ENCODE measurements around the gene PACRG. TPM values are rescaled to one million over a fixed set of nuclear protein-coding genes. Genes with fewer than 3 reads are reported as not detected.

The PACRG gene
- total and polyA plus RNA-seq, 2 experiments from 2014 or later = 0.83 to 3.7 TPM

DNA sequence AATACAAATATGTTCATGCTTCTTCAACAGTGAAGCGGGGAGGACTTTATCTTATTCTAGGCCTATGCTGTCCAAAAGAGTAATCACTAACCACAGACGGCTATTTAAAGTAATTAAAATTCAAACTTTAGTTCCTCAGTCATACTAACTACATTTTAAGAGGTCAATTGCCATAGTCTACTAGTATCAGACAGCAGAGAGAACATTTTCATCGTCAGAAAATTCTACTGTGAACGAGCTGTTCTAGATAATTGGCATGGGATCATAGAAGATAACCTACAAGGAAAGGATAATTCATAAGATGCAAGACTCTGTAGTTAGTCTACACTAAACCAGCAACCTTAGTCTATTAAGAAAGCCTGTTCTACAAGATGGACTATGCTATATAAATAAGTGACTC, 44.6 kb upstream of the PACRG start:
- no peak for DNase-seq (ENCODE audit: low read depth in 1 of 2, low spot score in 1 of 2)
- Histone ChIP-seq H3K4me1 (ENCODE audit: low read depth) (no peaks in the 10 kb centered on the region), H3K27ac (no peak overlapping the region), H3K36me3 (no peaks in the 10 kb centered on the region), H3K9me3 (ENCODE audit: low read depth) (peaks cover 3% of the 10 kb centered on the region), H3K27me3 (no peaks in the 10 kb centered on the region), H3K4me3 (no peak overlapping the region)
- TF ChIP-seq, protein P1, sequence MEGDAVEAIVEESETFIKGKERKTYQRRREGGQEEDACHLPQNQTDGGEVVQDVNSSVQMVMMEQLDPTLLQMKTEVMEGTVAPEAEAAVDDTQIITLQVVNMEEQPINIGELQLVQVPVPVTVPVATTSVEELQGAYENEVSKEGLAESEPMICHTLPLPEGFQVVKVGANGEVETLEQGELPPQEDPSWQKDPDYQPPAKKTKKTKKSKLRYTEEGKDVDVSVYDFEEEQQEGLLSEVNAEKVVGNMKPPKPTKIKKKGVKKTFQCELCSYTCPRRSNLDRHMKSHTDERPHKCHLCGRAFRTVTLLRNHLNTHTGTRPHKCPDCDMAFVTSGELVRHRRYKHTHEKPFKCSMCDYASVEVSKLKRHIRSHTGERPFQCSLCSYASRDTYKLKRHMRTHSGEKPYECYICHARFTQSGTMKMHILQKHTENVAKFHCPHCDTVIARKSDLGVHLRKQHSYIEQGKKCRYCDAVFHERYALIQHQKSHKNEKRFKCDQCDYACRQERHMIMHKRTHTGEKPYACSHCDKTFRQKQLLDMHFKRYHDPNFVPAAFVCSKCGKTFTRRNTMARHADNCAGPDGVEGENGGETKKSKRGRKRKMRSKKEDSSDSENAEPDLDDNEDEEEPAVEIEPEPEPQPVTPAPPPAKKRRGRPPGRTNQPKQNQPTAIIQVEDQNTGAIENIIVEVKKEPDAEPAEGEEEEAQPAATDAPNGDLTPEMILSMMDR (IDR thresholded peaks at IDR 0.05; ENCODE audit: low read depth, low read length) = no peak

DNA sequence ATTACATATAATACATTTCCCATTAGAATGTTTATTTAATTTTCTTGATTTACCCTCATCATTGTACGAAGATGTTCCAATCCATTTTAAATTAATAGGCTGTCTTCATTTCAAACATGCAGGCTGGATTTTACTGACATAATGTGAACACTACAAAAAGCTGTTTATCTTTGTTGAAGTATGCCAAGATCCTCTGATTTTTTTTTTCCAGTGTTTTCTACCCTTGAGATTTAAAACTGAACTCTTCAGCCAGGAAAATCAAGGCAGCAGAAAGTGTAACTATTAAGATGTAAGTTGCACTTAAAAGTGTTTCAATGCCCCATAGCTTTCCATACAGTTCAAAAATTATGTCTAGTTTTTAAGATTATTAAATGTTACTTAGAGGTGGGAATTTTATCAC, 43.7 kb upstream of the PACRG start:
- H3K4me1 ChIP-seq (ENCODE audit: low read depth) = peaks cover 3% of the 10 kb centered on the region
- no peaks in the 10 kb centered on the region for H3K36me3 ChIP-seq
- peaks cover 3% of the 10 kb centered on the region for H3K9me3 ChIP-seq (ENCODE audit: low read depth)
- H3K27ac ChIP-seq = no peak overlapping the region
- H3K27me3 ChIP-seq = no peaks in the 10 kb centered on the region
- TF ChIP-seq, protein P1 (IDR thresholded peaks at IDR 0.05; ENCODE audit: low read depth, low read length) = no peak
- no peak for DNase-seq (ENCODE audit: low read depth in 1 of 2, low spot score in 1 of 2)
- H3K4me3 ChIP-seq = no peak overlapping the region

DNA sequence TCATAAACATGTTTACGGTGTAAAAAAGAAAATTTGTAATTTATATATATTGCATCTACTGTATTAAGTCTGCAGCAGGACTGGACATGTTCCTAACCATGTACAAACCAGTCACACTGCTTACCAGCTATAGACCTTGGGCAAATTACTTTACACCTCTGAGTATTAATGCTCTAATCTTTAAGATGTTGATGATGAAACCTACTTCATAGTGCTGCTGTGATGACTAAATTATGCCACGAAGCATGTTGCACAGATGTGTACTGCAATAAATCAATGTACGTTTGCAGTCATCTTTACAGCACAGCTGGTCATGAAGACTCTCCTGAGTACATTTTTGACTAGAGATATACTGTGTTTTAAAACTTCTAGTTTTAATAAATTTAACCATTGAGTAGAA, 42.8 kb upstream of the PACRG start:
- H3K27ac ChIP-seq = no peak overlapping the region
- peaks cover 4% of the 10 kb centered on the region for H3K4me1 ChIP-seq (ENCODE audit: low read depth)
- TF ChIP-seq, protein P1 (IDR thresholded peaks at IDR 0.05; ENCODE audit: low read depth, low read length) = no peak
- H3K36me3 ChIP-seq = no peaks in the 10 kb centered on the region
- H3K27me3 ChIP-seq = no peaks in the 10 kb centered on the region
- H3K9me3 ChIP-seq (ENCODE audit: low read depth) = peaks cover 3% of the 10 kb centered on the region
- no peak for DNase-seq (ENCODE audit: low read depth in 1 of 2, low spot score in 1 of 2)
- no peak overlapping the region for H3K4me3 ChIP-seq

- TF ChIP-seq, protein P1 (IDR thresholded peaks at IDR 0.05; ENCODE audit: low read depth, low read length) = no peak
- peaks cover 4% of the 10 kb centered on the region for H3K4me1 ChIP-seq (ENCODE audit: low read depth)
- H3K9me3 ChIP-seq (ENCODE audit: low read depth) = peaks cover 3% of the 10 kb centered on the region
- H3K27ac ChIP-seq = no peak overlapping the region
- no peaks in the 10 kb centered on the region for H3K27me3 ChIP-seq
- no peak for DNase-seq (ENCODE audit: low read depth in 1 of 2, low spot score in 1 of 2)
- H3K36me3 ChIP-seq = no peaks in the 10 kb centered on the region
- no peak overlapping the region for H3K4me3 ChIP-seq
These were observed 42.2 kb upstream of the PACRG start for GRCh38 chr6:162685586-162685985.

DNA sequence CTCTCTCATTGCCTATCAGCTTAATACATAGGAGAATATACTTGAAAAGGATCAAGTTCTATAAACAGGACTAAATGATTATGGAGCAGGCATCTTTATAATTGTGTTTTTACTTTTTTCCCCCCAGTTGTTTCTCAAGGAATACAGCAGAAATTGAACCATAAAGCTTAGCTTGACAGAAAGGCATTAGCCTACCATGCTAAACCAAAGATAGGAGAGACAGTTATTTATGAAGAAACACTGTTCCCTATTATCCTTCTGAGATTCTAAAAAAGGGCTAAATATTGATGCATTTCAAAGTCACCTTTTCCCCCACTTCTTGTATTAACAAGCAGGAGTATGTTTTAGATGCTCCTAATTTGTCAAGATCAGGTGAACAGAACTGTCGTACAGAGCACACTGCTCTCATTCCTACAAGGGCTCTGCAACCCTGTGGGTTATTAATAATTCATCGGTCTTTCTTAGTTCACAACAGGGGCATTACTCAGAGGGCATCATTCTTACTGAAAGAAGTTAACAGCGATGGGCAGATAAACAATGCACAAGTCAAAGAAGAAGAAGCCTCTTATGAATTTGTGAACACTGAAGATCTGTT, 38.9 kb upstream of the PACRG start:
- Histone ChIP-seq H3K9me3 (ENCODE audit: low read depth) (no peaks in the 10 kb centered on the region), H3K27ac (no peak overlapping the region), H3K27me3 (no peaks in the 10 kb centered on the region), H3K4me1 (ENCODE audit: low read depth) (peaks cover 4% of the 10 kb centered on the region), H3K4me3 (no peak overlapping the region), H3K36me3 (no peaks in the 10 kb centered on the region)
- TF ChIP-seq, protein P1 (IDR thresholded peaks at IDR 0.05; ENCODE audit: low read depth, low read length) = no peak
- DNase-seq (ENCODE audit: low read depth in 1 of 2, low spot score in 1 of 2) = no peak

Measured in cardiac muscle cell (in vitro differentiated cells and primary cell).